ENCODE measurements around the gene PDYN.
"Not testable (repeated sequence)": the region's sequence is repeated elsewhere in the genome, so short reads cannot be mapped to it uniquely, and the experiment has no call there.

The PDYN gene

DNA sequence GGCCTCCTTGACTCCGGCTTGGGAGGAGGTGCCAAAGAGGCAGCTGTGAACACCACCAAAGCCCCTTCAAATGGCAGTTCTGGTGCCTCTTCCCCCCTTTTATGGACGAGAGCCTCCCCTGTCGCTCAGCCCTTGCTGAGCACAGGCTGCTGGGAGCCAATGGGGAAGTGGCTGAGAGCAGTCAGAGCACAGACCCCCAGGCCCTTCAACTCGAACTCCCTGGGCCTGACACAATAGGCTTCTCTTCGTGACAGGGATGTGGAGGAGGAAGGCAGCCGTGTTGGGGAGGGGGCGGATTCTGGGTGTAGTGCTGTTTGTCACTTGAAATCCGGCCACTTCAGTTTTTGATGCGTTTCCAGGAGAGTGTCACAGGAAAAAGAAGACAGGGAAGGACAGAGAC lies at the start of gene PDYN:
PDYN (minus strand) TSS at position 73 of the 400 bp plus-strand sequence. CDS start 10,974 bp downstream, outside the sequence.
- DNase-seq, result no peak

DNA sequence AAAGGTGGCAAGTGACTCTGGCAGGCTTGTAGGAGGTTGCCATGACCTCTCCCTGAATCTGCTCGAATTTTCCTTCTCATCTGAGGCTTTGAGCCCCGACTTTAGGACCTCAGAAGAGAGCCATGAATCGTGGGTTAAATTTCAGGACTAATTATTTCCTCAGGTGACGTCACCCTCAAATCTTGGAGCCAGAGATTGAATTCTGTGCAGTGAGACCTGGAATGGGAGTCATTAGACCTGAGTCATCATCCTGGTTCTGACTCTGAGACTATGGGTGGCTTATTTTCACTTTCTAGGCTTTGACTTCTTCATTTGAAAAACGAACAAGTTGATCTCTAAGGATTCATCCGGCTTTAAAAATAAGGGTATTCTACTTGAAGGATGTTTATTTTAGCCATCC lies 48.5 kb upstream of the PDYN start:
- DNase-seq, result no peak

DNA sequence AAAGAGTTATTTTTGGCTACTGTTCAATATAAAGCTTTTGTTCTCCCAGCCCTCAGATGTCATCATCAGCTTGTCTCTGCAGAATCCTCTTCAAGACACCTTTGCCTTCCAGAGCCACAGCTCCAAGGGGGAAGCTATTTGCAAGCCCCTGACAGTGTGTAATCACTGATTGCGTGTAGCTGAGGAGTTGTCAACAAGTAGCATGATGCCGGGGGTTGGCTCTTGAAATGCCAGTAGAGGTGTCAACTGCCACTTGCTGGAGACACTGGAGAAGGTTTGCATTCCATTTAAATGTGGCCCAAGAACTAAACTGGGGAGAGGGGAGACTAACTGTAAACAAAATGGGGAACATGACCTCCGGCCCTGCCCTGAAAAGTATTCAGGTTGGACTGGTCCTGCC lies 44.3 kb upstream of the PDYN start:
- DNase-seq, result no peak

DNA sequence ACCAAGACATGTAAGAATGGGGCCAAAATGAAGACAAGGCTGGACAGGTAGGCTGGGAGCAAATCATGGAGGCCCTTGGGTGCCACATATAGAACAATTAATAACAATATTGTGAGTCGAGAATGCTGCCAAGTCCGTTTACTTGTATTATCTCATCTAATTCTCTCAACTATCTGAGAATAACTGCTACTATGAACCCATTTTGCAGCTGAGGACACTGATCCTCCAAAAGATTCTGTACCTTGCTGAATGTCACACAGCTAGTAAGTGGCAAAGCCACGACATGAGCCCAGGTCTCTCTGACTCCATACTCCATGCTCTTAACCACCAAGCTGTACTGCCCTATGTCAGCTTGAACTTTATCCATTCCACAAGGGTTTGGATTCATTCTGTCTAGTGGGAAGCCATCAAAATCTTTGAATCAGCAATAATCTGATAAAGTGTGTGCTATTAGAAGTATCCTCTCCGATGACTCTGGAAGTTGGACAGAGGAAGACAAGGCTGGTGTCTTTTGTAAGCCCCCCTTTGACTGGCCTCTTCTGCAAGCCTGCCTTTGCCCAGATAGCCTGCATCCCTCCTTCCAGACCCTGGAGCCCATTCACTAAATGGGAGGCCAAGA lies 43.5 kb upstream of the PDYN start:
- no peak for DNase-seq

DNA sequence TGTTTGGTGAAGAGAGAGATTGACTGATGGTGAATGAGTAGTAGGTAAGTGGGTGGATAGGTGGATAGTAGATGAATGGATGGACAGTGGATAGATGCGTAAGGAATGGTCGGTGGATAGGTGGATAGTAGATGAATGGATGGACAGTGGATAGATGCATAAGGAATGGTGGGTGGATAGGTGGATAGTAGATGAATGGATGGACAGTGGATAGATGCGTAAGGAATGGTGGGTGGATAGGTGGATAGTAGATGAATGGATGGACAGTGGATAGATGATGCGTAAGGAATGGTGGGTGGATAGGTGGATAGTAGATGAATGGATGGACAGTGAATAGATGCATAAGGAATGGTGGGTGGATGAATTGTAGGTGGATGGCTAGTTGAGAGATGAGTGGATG lies 42.5 kb upstream of the PDYN start:
- DNase-seq, result not testable (repeated sequence)

DNA sequence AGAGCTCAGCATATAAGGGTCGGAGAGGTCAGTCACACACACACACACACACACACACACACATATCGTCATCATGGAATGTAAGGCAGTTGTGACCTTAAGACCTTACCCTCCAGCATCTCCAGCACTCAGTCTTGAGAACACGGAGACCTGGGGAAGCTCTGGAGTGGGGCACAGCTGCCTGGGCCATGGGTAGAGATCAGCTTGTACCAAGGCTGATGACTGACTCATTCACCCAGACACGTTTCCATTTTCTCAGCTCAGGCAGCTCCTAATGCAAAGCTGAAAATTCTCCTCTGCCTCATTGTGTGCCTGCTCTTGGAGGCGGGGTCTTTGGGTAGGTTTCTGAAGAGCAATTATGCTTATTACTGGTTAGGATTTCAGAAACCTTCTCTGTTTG lies 38.3 kb upstream of the PDYN start:
- peak in 2 of 58 donors; percentile 1 to 29 for DNase-seq

DNA sequence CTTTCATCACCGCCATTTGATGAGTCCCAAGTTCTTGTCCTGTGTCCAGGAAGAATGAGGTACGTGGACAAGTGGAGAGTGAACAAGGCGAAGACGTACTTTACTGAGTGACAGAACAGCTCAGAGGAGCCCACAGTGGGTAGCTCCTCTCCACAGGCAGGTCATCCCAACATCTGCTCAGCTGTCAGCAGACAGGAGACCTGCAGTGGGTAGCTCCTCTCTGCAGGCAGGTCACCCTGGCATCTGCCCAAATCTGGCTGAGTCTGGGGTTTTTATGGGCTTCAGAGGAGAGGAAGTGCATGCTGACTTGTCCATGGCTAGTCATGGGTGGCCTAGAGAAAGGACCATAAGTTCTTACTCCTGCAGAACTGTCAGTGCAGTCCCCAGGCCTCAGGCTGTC lies 32.7 kb upstream of the PDYN start:
- no peak for DNase-seq

DNA sequence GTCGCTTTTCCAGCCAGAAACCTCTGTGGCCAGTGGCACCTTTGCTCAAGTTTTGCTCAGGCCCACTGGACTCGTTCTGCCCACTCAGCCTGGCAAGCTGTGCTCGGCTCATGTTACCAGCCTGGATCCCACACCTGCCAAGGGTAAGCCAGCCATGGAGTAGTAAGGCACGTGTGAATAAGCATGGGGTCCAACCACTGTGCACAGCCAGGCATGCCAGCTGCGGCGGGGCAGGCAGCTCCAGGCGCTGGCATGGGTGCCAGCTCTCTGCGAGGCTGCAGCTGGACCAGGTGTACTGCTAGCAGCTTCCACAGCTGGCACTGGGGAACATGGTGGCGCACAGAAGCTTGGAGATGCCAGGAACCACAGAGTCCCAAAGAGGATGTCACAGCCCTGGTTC lies 32.1 kb upstream of the PDYN start:
- DNase-seq, result no peak

DNA sequence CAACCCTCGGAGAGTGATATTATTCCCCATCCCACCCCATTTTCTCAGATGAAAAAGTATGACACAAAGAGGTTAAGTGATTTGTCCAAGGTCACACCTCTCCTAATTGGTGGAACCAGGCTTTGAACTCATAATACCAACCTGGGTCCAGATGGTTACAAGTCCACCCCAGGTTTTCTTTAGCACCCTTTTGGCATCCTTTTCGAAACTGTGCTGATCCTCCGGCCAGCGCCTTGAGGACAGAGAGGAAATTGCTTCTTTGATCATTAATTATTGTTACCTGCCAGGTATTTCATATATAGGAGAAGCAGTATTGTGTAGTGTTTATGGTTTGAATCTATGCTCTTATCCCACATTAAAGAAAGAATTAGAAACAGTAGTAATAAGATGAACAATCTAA lies 29.3 kb upstream of the PDYN start:
- DNase-seq, result no peak

DNA sequence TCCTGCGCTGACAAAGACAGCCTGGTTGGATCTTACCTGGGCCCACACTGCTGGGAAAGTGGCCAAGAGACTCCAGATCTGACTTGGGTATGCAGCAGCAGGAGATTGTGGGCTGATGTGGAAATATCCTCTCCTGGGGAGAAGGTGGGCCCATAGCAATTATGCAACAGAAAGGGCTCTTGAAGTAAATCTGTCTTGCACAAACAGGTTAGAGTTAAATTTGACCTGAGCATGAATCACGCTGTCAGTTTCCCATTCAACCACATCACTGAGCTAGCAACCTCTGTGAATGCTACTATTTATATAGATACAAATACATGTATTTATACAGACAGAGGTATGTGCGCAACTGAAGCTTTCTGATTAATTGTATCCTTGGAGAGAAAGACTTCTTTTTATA lies 28.3 kb upstream of the PDYN start:
- peak in 1 of 58 donors; percentile 5 for DNase-seq

DNA sequence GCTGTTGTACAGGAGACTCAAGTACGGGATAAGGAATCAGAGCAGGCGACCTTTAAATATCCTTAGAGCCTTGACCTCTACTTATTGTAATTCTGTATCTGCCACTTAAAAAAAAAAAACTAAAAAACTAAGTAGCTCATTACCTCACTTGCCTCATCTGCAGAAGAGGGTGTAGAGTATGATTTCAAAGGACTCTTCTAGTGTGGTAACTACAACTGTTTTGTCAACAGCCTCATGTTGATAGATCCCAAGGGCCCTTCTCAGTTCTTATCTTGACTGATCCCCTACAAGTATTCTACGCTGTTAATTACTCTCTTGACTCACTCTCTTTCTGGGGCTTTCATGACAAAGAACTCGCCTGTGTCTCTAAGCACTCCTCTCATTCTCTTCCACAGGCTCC lies 16.7 kb upstream of the PDYN start:
- no peak for DNase-seq

DNA sequence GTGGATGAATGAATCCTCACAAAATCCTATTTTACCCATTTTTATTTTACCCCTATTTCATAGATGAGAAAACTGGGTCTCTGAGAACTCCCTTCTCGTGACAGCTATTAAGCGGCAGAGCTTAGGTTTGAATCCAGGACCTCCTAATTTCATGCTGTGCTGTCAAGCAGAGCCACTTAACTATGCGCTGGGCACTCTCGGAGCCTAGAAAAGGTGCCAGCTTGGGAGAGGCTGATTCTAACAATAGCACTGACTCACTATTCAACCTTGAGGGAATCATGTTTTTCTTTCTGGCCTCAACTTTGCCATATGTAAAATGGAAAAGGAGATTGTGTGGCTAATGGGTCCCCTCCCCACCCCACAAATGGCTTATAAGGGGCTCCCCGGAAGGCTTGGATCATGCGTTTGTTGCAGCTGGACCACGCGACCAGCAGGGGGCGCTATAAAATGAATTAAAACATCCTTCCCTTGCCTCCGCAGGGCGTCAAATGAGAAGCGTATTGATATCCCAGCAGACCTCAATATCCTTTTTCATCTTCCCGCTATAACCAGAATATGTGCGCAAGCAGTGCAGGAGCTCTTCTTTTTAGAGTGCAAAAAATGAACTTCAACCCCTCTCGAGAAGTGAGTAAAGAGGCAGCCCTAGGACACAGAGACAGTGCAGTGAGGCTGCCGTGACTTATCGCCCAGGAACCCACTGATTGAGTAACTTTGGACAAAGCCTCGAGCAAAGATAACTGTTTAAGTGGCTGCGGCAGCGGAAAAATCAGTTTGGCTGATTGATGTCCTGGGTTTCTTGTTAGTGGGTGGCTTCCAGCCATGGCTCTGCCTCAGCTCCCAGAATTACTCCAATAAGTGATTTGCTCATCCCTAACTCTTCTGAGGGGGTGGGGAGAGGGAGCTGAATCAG lies 12.8 kb upstream of the PDYN start:
- DNase-seq, result peak in 3 of 58 donors; percentile 9 to 23 (median 23)

DNA sequence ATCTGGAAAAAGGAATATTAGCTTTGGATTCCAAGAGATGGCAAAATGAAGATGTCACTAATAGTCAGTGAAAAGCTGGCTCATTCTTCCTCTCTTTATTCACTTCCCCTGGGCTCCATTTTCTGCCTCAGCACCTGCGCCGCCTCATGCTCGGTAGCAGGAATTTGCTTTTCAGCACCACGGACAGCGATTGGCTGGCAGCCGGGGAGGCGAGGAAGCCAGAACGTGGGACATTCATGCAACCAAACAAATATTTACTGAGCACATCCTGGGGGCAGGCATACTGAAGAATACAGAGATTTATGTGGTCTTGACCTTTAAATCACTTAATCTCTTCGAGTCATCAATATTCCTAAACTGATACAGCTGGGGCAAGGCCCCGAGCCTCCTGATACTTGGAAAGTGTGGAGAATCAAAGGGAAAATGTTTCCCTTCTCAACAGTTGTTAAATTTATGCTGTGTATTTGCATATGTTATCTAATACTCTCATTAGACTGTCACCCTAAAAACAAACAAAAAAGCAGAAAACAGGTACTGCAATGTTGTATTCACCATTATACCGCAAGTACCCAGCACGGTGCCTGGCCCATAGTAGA lies 12.1 kb upstream of the PDYN start:
- peak in 35 of 58 donors; percentile 5 to 61 (median 17) for DNase-seq

DNA sequence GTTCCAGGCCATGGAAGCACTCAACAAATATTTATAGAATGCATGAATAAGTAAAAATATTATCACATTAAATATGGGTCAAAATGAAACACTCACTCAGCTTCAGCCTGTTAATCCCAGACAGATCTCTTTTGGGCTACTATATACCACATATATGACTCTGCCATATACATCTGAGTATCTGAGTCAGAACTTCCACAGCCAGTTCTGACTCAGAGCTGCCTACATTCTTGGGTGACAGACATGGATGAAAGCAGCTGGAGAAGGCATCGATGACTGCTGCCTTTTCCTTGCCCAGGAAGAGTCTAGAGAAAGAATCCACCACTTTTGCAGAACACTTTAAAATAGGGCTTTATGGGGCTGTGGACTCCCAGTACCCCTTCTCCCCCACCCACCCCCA lies 11.5 kb upstream of the PDYN start:
- DNase-seq, result peak in 5 of 58 donors; percentile 3 to 17 (median 13)

DNA sequence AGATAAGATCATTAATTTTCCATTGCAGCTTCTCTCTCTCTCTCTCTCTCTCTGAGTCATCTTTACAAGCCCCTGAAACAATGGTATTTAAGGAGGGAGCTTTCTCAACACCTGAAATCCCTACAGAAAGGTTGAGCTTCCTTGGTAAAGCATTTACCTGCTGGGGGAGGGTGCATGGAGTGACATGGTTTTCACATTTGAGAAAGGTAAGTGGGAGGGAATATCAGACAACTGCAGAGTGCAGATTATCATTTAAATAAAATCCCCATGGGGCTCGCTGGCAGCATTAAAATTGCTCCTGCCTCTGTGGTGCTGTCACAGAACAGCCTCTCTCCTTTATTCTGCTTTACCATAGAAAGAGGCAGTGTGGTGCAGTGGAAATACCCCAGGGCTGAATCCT lies 10.3 kb upstream of the PDYN start:
- no peak for DNase-seq

DNA sequence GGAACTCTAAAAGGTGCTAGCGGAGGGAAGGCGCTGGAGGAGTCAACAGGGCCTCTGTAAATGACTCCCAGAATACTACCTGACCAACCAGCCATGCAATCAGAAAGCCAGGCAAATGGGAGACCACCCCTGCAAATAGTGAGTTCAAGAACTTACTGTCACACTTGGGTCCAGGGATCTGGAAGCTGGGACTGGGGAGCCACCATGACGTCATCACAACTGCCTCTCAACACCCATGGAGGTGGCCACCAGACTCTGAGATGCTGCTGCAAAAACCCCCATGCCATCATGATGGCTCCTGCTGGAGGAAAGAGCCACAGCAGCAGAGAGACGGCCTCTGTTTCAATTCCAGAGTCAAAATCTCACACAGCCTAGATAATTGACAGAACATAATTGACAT lies 8.5 kb upstream of the PDYN start:
- no peak for DNase-seq

DNA sequence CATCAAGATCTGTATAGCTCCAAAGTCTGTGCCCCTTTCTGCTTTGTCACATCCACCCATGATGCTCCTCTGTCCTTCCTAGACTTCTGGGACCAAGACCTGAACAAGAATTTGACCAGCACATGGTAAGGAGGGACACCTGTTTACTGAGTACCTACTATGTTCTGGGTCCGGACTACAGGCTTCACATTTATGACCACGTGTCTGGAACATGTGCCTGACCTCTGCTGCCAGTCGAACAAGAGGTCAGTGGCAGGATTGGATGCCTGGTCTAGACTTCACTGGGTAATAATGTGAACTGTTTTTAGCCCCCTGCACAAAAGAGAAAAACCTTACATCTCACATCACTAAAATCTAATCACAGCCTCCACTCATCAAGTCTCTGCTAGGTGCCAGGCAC lies 7.3 kb upstream of the PDYN start:
- DNase-seq, result no peak

DNA sequence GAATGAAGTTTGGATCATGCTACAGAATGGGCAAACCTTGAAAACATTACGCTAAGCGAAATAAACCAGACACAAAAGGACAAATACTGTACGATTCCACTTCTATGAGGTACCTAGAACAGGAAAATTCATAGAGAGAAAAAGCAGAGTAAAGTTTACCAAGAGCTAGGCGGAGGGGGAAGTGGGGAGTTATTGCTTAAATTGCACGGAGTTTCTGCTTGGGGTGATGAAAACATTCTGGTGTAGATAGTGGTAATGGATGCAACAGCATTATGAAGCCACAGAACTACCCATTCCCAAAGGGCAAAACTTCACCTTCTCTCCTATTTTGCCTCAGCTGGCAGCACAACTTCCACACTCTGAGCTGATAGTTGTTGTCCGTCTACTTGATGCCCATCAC lies 6.4 kb upstream of the PDYN start:
- DNase-seq, result no peak

DNA sequence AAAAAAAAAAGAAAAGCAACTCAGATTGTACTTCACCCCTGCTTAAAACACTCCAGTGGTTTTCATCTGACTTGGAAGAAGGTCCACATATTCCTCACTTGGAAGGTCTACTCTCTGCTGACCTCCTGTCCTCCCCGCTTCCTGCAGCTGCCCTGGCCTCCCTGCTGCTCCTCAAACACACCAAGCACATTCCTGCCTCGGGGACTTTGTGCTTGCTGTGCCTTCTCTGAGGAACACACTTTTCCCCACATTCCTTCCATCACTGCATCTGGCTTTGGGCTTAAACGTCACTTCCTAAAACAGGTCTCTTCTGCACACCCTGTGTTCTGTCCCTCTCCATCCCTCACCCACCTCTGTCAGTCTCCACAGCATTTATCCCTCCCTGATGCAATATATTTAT lies 4.9 kb upstream of the PDYN start:
- no peak for DNase-seq

DNA sequence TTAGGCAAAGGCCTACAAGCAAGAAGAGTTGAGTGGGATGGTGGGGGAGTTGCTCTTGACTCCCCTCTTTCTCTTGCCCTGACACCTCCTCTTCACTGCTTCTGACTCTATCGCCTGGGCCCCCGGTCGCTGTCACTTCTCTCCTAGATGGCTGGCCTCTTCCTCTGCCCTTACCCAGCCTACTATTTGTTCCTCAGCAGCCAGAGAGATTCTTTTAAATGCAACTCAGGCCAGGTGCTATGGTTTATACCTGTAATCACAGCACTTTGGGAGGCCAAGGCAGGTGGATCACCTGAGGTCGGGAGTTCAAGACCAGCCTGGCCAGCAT lies 4.3 kb upstream of the PDYN start:
- no peak for DNase-seq

DNA sequence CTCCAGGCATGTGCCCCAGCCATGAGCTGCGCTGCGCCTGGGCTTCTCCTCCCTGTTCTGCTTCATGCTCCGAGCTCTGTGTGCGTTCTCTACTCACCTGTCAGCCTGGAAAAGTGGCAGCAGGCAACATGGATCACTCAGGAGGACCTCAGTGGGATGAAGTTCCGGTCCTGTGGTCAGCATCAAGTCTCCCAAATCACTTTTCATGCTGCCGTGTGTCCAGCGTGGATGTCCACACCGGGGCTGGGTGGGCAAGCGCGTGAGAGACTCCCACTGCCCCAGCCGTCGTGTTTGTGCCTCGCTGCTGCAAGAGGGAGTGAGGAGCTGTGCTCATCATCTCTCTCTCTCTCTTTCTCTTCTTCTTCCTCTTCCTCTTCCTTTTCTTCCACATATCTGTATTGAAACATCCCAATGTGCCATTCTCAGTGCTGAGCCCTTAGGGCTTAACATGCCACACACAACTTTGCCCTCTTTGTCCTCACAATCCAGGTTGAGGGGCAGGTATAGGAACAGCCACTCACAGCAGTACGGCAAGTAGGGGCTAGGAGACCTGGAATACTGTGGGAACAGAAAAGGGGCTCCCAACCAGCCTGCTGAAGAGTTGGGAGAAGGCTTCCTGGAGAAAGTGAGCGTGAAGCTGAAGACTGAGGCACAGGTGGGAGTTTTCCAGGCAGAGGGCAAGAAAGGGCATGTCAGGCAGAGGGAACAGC lies 3.8 kb upstream of the PDYN start:
- DNase-seq, result no peak
